Mucosa of stomach (tissue), 1 donor: ENCODE results near the gene BTBD2.

Experiments
- H3K27me3 ChIP-seq: one replicate; pipeline ENCODE4 v1.7.0; 2013; ENCODE audit warnings: mild to moderate bottlenecking, low read length; ENCODE audit not compliant: control insufficient read depth, insufficient read depth
- H3K36me3 ChIP-seq: one replicate; pipeline ENCODE4 v1.7.0; 2013; ENCODE audit warnings: low read length; ENCODE audit not compliant: control insufficient read depth, insufficient read depth
- H3K4me1 ChIP-seq: one replicate; pipeline ENCODE4 v1.7.0; 2013; ENCODE audit warnings: mild to moderate bottlenecking, low read length; ENCODE audit not compliant: control insufficient read depth, insufficient read depth
- H3K4me3 ChIP-seq: one replicate; pipeline ENCODE4 v1.7.0; 2013; ENCODE audit warnings: low read length
- H3K9ac ChIP-seq: one replicate; pipeline ENCODE4 v1.7.0; 2013; ENCODE audit warnings: mild to moderate bottlenecking, low read length, moderate library complexity
- H3K9me3 ChIP-seq: one replicate; pipeline ENCODE4 v1.7.0; 2013; ENCODE audit warnings: mild to moderate bottlenecking, low read length, moderate library complexity; ENCODE audit not compliant: control insufficient read depth
- donor health status: Pancreatic carcinoma.

BTBD2 gene

GRCh38 chr19:2041683-2042484, 26.4 kb upstream of the BTBD2 start:
- Histone ChIP-seq H3K4me1 (peaks cover 58% of the 10 kb centered on the region), H3K36me3 (peaks cover 29% of the 10 kb centered on the region), H3K9me3 (no peaks in the 10 kb centered on the region), H3K4me3 (no peak overlapping the region), H3K27me3 (no peaks in the 10 kb centered on the region), H3K9ac (peak overlapping the region; percentile 68)

GRCh38 chr19:2041433-2041682, 25.8 kb upstream of the BTBD2 start:
- Histone ChIP-seq H3K36me3 (peaks cover 29% of the 10 kb centered on the region), H3K4me1 (peaks cover 53% of the 10 kb centered on the region), H3K4me3 (no peak overlapping the region), H3K9ac (peak overlapping the region; percentile 63), H3K9me3 (no peaks in the 10 kb centered on the region), H3K27me3 (no peaks in the 10 kb centered on the region)

DNA sequence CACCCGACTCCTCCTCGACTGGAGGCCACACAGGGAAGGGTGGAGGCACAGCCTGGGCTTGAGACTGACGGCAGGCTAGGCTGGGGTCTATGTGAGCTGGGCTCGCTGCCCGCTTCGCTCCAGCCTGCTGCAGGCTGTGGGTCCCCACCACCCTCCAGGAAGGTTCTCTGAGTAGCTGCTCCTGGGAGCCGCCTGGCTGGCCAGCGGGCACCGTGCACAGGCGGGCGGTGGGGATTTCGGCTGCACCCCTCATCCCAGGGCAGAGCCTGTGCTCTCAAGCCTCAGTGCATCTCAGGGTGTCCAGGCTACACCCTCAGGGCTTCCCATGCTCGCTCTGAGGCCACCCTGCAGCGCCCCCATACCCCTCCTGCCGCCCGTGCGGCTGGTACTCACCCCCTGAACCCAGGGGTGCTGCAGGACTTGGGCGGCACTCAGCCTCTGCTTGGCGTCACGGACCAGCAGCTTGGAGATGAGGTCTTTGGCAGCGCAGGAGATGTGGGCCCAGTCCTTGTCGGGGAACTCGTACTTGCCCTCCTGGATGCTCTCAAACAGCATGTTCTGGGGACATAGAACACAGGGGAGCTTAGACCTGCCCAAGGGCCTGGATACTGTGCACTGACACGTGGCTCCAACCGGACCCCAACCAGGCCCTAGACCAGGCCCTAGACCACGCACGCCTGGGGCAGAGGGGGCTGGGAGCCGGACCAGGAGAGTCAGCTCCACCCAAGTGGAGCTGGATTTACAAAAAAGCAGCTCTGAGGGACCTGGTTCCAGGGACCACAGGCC, 25.3 kb upstream of the BTBD2 start:
- Histone ChIP-seq H3K27me3 (no peaks in the 10 kb centered on the region), H3K9ac (peak overlapping the region; percentile 63), H3K4me3 (no peak overlapping the region), H3K4me1 (peaks cover 48% of the 10 kb centered on the region), H3K9me3 (no peaks in the 10 kb centered on the region), H3K36me3 (peaks cover 29% of the 10 kb centered on the region)

DNA sequence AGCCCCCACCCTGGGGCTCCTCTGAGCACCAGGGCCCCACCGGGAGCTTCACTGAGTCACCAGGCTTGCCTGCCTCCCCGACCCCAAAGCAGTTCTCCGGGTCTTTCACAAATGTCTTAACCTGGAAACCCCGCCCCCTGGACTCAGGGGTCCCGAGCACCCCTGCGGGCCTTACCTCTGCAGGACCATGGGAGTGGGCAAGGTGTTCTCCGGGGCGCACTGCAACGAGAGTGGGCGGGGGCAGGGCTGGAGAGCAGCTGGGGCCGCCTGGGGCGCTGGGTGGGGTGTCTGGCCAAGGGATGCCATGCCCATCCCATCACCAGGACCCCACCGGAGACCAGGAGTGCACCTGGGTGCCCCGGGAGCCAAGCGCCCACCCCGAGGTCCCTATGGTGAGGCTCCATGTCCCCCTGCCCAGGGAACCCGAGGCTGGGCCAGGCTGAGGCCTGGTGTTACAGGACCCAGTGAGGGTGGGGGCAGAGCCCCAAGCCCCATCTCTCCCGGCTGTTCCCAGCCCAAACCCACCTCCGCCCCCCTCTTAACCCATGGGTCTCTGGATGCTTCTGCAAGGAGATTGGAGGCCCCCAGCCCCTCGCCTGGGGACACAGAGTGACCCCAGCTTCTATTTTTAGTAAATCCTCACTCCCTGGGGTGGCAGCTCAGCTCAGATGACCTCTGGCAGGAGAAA, 24.6 kb upstream of the BTBD2 start:
- no peak overlapping the region for H3K4me3 ChIP-seq
- H3K27me3 ChIP-seq, result no peaks in the 10 kb centered on the region
- H3K9me3 ChIP-seq, result no peaks in the 10 kb centered on the region
- peaks cover 44% of the 10 kb centered on the region for H3K4me1 ChIP-seq
- no peak overlapping the region for H3K9ac ChIP-seq
- H3K36me3 ChIP-seq, result peaks cover 29% of the 10 kb centered on the region

DNA sequence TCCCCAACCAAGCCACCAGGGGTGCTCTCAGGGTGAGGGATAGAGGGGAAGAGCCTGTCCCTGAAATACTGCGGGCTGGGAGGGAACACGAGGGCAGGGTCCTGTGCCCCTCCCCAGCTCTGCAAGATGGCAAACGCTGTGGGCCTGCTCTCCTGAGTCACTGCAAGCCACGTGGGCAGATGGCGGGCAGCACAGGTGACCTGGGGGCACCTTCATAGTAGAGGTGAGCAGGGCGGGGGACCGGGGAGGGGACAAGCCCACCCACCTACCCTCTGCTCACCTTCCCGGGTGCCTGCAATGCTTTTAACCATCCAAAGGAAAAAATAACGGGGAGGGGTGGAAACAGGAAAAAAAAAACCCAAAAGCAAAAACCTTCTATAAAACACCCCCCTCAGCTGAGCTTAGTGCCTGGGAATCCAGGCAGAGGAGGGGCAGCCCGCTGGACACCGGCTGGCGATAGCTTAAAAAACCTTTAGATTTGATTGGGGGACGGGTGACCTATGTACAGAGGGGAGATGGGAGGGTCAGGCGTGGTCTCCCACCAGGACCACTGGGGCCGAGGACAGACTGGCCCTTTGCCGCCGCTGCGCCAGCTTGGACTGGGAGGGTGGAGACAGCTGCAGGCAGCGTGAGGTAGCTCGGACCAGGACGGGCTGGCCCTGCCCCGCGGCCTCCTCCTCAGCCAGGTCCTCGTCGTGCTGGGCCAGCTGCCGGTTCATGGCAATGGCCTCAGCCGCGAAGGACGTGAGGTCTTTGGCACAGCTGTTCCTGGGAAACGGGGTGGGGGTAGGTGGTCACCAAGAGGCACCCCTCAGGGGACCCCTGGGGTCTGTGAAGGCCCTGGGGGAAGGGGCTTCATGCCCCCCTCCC, 23.8 kb upstream of the BTBD2 start:
- H3K9me3 ChIP-seq, result no peaks in the 10 kb centered on the region
- H3K4me3 ChIP-seq, result no peak overlapping the region
- H3K36me3 ChIP-seq, result peaks cover 29% of the 10 kb centered on the region
- H3K9ac ChIP-seq, result no peak overlapping the region
- peaks cover 44% of the 10 kb centered on the region for H3K4me1 ChIP-seq
- H3K27me3 ChIP-seq, result no peaks in the 10 kb centered on the region

DNA sequence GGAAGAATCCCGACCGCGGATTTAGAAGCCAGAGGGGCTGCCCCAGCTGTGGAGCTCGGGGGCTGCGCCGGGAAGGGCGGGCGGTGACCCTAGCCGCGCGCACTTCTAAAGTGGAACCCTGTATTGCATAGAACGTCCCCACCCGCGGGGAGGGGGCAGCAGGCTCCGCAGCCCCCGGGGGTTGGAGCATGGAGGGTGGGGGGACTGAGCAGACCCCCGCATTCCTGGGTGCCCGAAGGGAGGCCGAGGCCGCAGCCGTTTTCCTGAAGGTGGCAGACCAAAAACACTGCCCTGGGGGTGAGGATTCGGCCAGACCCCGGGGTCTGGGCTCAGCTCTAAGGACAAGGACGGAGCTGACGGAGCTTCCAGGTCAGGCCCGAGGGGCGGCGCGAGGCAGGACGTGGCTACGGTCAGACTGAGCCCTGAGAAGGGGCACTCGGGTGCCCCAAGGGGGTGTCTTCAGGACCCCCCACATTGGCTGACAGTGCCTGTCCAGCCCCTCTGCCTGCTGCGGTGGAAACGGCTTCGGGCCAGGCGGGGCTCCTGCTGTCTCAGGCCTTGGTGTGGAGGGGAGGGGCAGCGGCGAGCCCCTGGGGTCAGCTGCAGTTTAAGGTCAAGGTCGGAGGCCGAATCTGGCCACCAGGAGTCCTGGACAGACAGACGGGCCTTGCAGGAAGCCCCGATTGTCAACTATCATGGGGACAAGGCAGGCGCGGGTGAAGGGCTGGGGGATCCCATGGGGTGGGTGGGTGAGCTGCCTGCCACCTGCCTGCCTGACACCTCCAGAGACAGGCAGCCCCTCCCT, 23.0 kb upstream of the BTBD2 start:
- Histone ChIP-seq H3K27me3 (no peaks in the 10 kb centered on the region), H3K36me3 (peaks cover 29% of the 10 kb centered on the region), H3K4me1 (peaks cover 49% of the 10 kb centered on the region), H3K9ac (no peak overlapping the region), H3K4me3 (no peak overlapping the region), H3K9me3 (no peaks in the 10 kb centered on the region)

DNA sequence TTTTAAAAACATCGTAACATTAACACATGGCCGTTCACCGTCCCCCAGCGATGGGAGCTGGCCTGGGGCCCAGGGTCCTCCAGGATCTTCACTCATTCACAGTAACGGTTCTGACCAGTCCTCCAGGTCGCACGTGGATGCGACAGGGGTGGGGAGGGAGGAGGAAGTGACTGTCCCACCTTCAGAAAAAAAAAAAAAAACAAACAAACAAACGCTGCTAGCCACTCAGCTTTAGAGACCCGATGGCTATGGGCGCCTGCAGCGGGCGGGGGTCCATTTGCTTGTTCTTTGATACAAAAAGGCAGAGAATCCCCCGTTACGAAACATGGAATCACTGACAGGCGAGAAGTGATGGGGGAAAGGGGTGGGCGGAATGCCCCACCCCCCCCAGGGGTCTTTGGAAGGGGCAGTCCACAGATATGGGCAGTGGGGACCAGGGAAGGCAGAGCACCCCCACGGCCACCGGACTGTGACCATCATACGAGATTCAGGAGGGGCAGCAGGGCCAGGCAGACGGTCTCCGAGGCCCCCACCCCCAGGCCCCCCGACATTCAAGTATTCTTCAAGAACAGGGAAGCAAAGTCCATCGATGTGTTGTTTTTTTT, 22.2 kb upstream of the BTBD2 start:
- Histone ChIP-seq H3K36me3 (peaks cover 29% of the 10 kb centered on the region), H3K9me3 (no peaks in the 10 kb centered on the region)

DNA sequence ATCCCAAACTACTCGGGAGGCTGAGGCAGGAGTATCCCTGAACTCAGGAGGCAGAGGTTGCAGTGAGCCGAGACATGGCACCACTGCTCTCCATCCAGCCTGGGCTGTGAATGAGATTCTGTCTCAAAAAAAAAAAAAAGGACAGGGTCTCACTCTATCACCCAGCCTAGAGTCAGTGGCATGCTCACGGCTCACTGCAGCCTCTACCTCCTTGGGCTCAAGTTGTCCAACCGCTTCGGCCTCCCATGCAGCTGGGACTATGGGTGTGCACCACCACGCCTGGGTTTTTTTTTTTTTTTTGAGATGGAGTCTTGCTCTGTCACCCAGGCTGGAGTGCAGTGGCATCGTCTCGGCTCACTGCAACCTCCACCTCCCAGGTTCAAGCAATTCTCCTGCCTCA, 20.9 kb upstream of the BTBD2 start:
- Histone ChIP-seq H3K9ac (no peak overlapping the region), H3K27me3 (no peaks in the 10 kb centered on the region), H3K9me3 (no peaks in the 10 kb centered on the region), H3K36me3 (peaks cover 22% of the 10 kb centered on the region), H3K4me3 (no peak overlapping the region), H3K4me1 (peaks cover 51% of the 10 kb centered on the region)

More for the DNA sequence above, 22.2 kb upstream of the BTBD2 start:
- no peak overlapping the region for H3K4me3 ChIP-seq
- H3K27me3 ChIP-seq, result no peaks in the 10 kb centered on the region
- H3K4me1 ChIP-seq, result peaks cover 48% of the 10 kb centered on the region
- no peak overlapping the region for H3K9ac ChIP-seq

DNA sequence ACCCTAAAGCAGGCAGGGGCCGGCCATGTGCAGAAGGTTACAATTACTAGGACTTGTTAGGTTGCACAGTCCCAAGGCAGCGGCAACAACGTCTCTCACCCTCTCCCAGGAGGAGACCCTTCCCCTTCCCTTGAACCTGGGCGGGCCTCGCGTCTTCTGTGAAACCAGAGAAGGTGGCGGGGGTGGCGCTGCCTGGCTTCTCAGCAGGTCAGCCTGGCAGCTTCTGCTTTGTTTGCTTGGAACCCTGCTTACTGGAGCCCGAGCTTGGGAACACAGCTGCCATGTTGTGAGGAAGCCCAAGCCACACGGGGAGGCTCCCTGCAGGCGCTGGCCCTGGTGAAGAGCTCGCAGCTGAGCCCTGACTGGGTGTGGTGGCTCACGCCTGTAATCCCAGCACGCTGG, 20.1 kb upstream of the BTBD2 start:
- peaks cover 46% of the 10 kb centered on the region for H3K4me1 ChIP-seq
- H3K27me3 ChIP-seq, result no peaks in the 10 kb centered on the region

DNA sequence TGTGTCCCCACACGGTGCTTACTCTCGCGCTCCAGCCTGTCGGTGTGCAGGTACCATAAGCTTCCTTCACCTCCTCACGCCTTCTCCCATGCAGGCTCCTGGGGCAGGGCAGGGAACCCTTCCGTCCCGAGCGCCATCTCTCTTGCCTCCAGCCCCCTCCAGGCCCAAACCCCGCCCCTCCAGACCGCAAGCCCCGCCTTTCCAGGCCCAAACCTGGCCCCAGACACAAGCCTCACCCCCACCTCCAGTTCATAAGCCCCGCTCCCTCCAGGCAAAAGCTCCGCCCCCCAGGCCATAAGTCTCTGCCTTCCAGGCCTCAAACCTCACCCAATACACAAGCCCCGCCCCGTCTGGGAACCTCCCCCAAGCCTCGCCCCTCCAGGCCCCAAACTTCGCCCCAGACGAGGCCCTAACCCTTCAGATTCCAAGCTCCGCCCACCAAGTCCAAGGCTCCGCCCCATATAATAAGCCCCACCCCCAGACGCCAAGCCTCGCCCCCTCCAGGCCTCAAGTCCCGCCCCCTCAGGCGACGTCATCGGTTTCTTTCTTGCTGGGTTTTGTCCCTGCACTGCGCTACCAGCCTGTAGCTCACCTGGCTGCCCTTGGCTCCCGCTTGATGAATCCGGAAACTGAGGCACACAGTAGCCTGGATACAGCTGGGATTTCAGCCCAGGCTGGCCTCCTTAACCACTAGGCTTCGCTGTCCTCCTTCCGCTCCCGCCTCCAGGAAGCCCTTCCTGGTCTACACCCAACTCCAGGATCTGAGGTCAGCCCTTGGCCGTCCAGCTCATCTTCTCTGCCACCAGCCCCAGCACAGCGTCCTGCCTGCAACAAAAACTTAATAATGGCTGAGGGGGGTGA, 19.4 kb upstream of the BTBD2 start:
- H3K4me3 ChIP-seq, result no peak overlapping the region
- no peaks in the 10 kb centered on the region for H3K27me3 ChIP-seq
- peaks cover 42% of the 10 kb centered on the region for H3K4me1 ChIP-seq
- peak overlapping the region; percentile 28 for H3K9ac ChIP-seq
- H3K36me3 ChIP-seq, result peaks cover 8% of the 10 kb centered on the region
- no peaks in the 10 kb centered on the region for H3K9me3 ChIP-seq

More for the DNA sequence above, 20.1 kb upstream of the BTBD2 start:
- Histone ChIP-seq H3K36me3 (peaks cover 15% of the 10 kb centered on the region), H3K4me3 (no peak overlapping the region), H3K9me3 (no peaks in the 10 kb centered on the region), H3K9ac (peak overlapping the region; percentile 22)
